ENCODE data around the gene TMEM39B. TPM values are rescaled to one million over a fixed set of nuclear protein-coding genes. Genes with fewer than 3 reads are reported as not detected.

The TMEM39B gene
- polyA plus RNA-seq, 4 donors: 17.9 to 25.0 (median 21.3) TPM

GRCh38 chr1:32150847-32151246 is 78.1 kb downstream of the TMEM39B start:
- no peak for DNase-seq (ENCODE audit: low read depth in 4 of 4, low spot score in 3 of 4)

GRCh38 chr1:32151319-32151787 is 78.6 kb downstream of the TMEM39B start:
- no peak for DNase-seq (ENCODE audit: low read depth in 4 of 4, low spot score in 3 of 4)

Other genes starting within 250 kb of the TMEM39B start
- 100 to 1,000 TPM; 195 to 284 (median 263) TPM for gene PTP4A2, start 134.6 kb upstream of the TMEM39B start, polyA plus RNA-seq (ENCODE audit: insufficient read length in 4 of 4)
- gene KHDRBS1, start 59.1 kb upstream of the TMEM39B start, polyA plus RNA-seq (ENCODE audit: insufficient read length in 4 of 4): 100 to 1,000 TPM; 234 to 302 (median 251) TPM
- 10 to 100 TPM; 28.3 to 39.6 (median 33.9) TPM for gene KPNA6, start 35.1 kb downstream of the TMEM39B start, polyA plus RNA-seq (ENCODE audit: insufficient read length in 4 of 4)
- gene TXLNA, start 106.7 kb downstream of the TMEM39B start, polyA plus RNA-seq (ENCODE audit: insufficient read length in 4 of 4): 10 to 100 TPM; 45.2 to 46.7 (median 45.2) TPM
- 10 to 100 TPM; 21.1 to 29.0 (median 25.1) TPM for gene CCDC28B, start 127.7 kb downstream of the TMEM39B start, polyA plus RNA-seq (ENCODE audit: insufficient read length in 4 of 4)
- 1 to 10 TPM; 5.6 to 9.8 (median 7.3) TPM for gene IQCC, start 132.7 kb downstream of the TMEM39B start, polyA plus RNA-seq (ENCODE audit: insufficient read length in 4 of 4)
- gene DCDC2B, start 136.2 kb downstream of the TMEM39B start, polyA plus RNA-seq (ENCODE audit: insufficient read length in 4 of 4): 1 to 10 TPM in 2 of 4 donors, under 1 TPM in 2; 0.34 to 2.0 (median 0.82) TPM
- 10 to 100 TPM; 17.1 to 30.8 (median 24.2) TPM for gene TMEM234, start 149.4 kb downstream of the TMEM39B start, polyA plus RNA-seq (ENCODE audit: insufficient read length in 4 of 4)
- 100 to 1,000 TPM; 155 to 187 (median 164) TPM for gene EIF3I, start 149.5 kb downstream of the TMEM39B start, polyA plus RNA-seq (ENCODE audit: insufficient read length in 4 of 4)
- gene FAM167B, start 174.3 kb downstream of the TMEM39B start, polyA plus RNA-seq (ENCODE audit: insufficient read length in 4 of 4): 10 to 100 TPM in 2 of 4 donors, 1 to 10 TPM in 2; 3.8 to 12.9 (median 9.8) TPM
- 1 to 10 TPM; 1.3 to 7.4 (median 4.5) TPM for gene LCK, start 178.3 kb downstream of the TMEM39B start, polyA plus RNA-seq (ENCODE audit: insufficient read length in 4 of 4)
- gene HDAC1, start 219.1 kb downstream of the TMEM39B start, polyA plus RNA-seq (ENCODE audit: insufficient read length in 4 of 4): 100 to 1,000 TPM in 3 of 4 donors, 10 to 100 TPM in 1; 77.5 to 201 (median 189) TPM

Measured in left renal pelvis (tissue), 4 donors.